Left ventricle myocardium superior (tissue), 1 donor: ENCODE data around the gene ACTR10. TPM values are rescaled to one million over a fixed set of nuclear protein-coding genes. Genes with fewer than 3 reads are reported as not detected.

Experiments used
- ATAC-seq: fragments of 200-7000 bp; cut with Tn5 transposase; one replicate; pipeline ENCODE4 v1.9.1; 2020; ENCODE audit warnings: mild to moderate bottlenecking, moderate library complexity
- DNase-seq: peaks from one replicate; pipeline ENCODE4 v3.0.0-alpha.2; 2020
- intact Hi-C: fragments of 100-400 bp; cut with micrococcal nuclease; formaldehyde crosslinking; loops from one replicate; pipeline ENCODE4 v1.11.0; 2022
- long read RNA-seq: library from polyadenylated mRNA; unstranded; transcript quantifications from one replicate; pipeline ENCODE4 v2.0.0, GENCODE V29; 2021
- total RNA-seq: library from RNA; stranded (reverse); fragmentation: NEBNext Ultra II Directional; extraction: Animal tissue kit (Norgen Biotek cat#: 25700); gene quantifications from one replicate; pipeline ENCODE4 v1.2.1, GENCODE V29; 2021
- donor health status: DM: no; HTN: yes; CAD: no; lungs with severe emphysema.

Gene ACTR10
- total RNA-seq: 77.2 TPM
- long read RNA-seq, transcript ACTR10-201 (13 exons, 2,419 nt): major isoform, 190 of 202 reads
- long read RNA-seq, partial matches to known transcripts: 3 of 202 reads
- long read RNA-seq, other reads (novel, unspliced or antisense): 8 of 202 reads

DNA sequence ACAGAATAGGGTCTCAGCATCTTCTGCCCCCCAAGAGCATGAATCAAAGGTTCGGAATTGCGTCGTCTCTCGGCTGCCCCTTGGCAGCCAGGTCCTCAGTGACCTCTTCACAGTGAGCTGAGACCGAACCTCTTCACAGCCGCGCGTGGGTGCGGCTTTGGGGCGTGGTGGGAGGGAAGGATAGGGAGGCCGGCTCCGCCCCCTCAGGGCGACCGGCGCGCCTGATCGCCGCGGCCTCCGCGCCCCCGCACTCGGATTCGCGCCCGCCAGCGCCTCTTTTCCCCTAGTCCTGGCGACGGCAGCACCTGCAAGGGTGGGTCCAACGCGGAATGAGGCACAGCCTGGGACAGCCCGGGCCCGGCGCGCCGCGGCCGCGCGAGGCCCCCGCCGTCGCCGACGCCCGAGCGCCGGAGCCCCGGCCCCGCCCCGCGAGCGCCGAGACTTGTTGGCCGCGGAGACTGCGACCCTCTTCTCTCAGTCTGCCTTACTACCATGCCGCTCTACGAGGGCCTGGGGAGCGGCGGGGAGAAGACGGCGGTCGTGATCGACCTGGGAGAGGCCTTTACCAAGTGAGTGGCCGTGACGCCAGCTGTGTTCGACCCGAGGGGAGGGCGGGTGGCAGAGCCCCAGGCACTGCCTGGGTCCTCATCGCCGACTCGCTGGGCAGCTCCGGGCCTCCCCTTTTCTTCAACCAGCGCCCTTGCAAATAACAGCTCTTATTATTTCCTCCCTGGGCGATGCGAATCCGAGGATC lies at the start of gene ACTR10:
TSS of gene ACTR10 (plus strand) at position 424 of the 754 bp plus-strand sequence. CDS start at position 493, 69 bp downstream.
- DNase-seq (peak; percentile 93), ATAC-seq (peak; percentile 99)
- intact Hi-C loops: no loop called here

- intact Hi-C loops: no loop called here
- no peak for ATAC-seq
- DNase-seq: no peak
These were observed 49.6 kb upstream of the ACTR10 start for GRCh38 chr14:58150243-58150805.

GRCh38 chr14:58151133-58152013 lies 48.6 kb upstream of the ACTR10 start:
- no peak for DNase-seq
- intact Hi-C loops: no loop called here
- peak; percentile 65 for ATAC-seq

DNA sequence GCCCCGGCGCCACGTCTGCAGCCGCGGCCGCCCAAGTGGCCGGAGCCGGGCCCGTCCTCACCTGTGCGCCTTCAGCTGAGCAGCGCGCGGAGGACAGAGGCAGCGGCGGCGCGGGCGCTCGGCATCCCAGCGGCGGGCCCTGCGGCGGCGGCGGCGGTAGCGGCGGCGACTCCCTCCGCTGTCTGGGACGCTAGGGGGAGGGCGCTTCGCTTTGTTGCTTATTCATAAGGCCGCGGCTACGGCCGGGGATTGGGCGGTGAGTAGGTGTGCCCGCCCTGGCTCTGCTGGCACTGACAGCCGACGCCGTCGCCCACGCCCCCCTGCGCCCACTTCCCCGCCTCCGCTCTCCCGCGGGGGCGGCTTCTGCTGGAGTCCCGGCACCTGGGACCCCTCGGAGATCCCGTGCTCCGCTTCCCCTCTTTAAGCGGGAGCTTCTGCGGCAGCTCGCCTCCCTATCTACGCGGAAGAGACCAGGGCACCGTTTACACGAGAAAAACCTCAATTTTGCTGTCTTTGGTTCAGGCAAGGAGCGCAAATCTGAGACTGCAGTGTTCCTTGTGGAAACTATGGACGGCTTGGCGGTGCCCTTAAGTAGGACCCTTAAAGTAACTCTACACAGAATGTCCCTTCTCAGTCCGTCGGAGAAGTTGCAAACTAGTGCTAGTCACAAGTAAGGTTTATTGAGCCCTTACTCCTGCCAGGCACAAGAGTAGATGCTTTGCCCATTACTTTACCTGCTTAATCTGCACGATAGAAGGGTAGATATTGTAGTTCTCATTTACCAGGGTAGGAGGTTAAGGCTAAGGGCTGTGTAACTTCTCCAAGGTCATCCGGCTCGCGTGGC lies 47.7 kb upstream of the ACTR10 start, which contains the start of gene ARMH4:
TSS of gene ARMH4 (minus strand) at position 200 of the 844 bp plus-strand sequence. CDS start 12,855 bp downstream, outside the sequence.
- DNase-seq (peak; percentile 92), ATAC-seq (peak; percentile 100)
- intact Hi-C loops: no loop called here

GRCh38 chr14:58160561-58160960 lies 39.4 kb upstream of the ACTR10 start:
- intact Hi-C loops: no loop called here
- ATAC-seq (no peak), DNase-seq (no peak)

- peak; percentile 90 for DNase-seq
- intact Hi-C loops: loop anchor here (2.0 kb wide), 1 partner anchor 57 kb away; no protein-coding TSS in a partner anchor
- ATAC-seq: peak; percentile 78
These were observed 33.7 kb upstream of the ACTR10 start for GRCh38 chr14:58166005-58166983.

DNA sequence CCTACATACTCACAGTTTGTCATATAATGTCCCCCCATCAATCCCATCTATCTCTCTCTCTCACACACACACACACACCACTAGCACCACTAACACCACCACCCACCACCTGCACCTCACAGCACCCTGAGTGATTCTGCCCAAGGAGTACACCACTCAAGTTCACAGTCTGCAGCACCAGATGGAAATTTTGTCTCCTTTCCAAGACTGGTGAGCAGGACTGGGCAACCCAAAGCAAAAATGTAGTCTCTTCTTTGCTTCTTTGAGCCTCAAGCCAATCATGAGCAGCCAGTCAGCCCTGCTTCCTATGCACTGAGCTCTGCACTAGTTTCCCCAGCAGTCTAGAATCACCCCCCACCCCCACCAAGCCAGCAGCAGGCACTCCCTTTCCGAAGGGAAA lies 32.9 kb upstream of the ACTR10 start:
- ATAC-seq: no peak
- intact Hi-C loops: loop anchor here (2.0 kb wide), 1 partner anchor 58 kb away; no protein-coding TSS in a partner anchor
- no peak for DNase-seq

DNA sequence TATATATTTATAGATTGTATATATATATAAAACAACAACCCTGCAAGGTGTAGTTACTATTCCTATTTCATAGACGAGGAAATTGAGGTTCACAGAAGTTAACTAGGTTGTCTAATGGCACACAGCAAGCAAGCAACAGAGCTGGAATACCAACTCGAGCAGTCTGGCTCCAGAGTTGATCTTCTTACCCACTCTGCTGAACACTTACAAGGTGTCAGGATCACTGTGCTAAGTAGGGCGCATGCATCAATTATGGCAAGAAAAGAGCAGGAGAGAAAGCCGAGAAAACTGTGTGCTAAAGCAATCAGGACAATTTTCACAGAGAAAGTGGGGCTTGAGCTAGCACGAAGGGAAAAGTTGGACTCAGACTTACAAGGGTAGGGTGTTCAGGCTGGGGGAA lies 32.1 kb upstream of the ACTR10 start:
- DNase-seq (no peak), ATAC-seq (no peak)
- intact Hi-C loops: loop anchor here (2.0 kb wide), 1 partner anchor 59 kb away; no protein-coding TSS in a partner anchor

- intact Hi-C loops: no loop called here
- peak; percentile 78 for ATAC-seq
- peak; percentile 69 for DNase-seq
These were observed 28.9 kb upstream of the ACTR10 start for GRCh38 chr14:58171090-58171489.

- no peak for ATAC-seq
These were observed 22.8 kb upstream of the ACTR10 start for GRCh38 chr14:58177125-58177524.

GRCh38 chr14:58189176-58189575 lies 10.8 kb upstream of the ACTR10 start:
- DNase-seq: no peak

More at GRCh38 chr14:58177125-58177524, 22.8 kb upstream of the ACTR10 start:
- intact Hi-C loops: no loop called here
- no peak for DNase-seq

DNA sequence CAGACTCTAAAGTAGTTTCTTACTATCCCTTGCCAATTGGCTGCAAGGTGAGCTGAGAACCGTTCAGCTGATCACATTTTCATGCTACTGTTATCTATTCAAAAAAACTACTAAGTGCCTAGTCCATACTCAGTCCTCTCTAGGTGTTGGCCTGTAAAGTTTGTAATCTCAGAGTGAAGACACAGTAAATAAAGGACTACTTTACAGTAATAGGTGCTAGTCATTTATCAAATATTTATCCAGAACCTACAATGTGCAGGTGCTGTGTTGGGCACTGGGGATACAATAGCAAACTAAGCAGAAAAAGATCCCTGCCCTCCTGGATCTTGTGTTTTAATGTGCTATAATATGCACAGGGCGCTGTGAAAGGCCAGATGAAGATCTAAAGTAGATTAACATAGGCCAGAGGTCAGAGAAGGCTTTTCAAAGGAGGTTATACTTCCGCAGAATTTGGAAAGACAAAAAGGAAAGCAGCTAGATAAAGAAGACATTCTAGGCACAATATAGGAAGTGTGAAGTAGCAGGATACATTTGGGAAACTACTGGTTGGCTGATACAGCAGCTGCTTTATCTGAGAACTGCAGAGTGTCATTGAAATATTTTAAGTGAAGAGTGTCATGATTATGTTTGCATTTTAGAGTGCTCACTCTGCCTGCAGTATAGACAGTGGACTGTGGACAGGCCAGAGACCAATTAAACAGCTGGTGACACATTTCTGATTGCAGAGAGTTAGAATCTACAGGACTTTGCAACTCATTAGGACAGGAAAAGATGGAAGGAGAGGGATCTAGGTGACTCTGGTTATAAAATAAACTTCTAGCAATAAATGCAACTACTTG lies 8.0 kb upstream of the ACTR10 start:
- ATAC-seq: no peak
- intact Hi-C loops: no loop called here
- DNase-seq: no peak

More at GRCh38 chr14:58189176-58189575, 10.8 kb upstream of the ACTR10 start:
- intact Hi-C loops: no loop called here
- no peak for ATAC-seq

- DNase-seq (no peak), ATAC-seq (no peak)
- intact Hi-C loops: no loop called here
These were observed 6.4 kb upstream of the ACTR10 start for GRCh38 chr14:58193542-58193941.

DNA sequence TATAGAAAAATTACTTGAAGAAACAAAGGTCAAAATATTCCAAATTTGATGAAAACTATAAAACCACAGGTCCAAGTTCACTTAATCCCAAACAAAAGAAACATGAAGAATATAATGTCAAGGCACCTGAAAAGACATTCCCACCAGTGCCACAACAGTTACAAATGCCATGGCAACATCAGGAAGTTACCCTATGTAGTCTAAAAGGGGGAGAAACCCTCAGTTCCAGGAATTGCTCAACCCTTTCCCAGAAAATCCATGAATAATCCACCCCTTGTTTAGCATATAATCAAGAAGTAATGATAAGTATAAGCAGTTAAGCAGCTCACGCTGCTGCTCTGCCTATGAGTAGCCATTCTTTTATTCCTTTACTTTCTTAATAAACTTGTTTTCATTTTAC lies 3.8 kb upstream of the ACTR10 start:
- DNase-seq: no peak
- no peak for ATAC-seq
- intact Hi-C loops: no loop called here

GRCh38 chr14:58198086-58198485 lies 1.9 kb upstream of the ACTR10 start:
- DNase-seq (no peak), ATAC-seq (no peak)
- intact Hi-C loops: no loop called here

DNA sequence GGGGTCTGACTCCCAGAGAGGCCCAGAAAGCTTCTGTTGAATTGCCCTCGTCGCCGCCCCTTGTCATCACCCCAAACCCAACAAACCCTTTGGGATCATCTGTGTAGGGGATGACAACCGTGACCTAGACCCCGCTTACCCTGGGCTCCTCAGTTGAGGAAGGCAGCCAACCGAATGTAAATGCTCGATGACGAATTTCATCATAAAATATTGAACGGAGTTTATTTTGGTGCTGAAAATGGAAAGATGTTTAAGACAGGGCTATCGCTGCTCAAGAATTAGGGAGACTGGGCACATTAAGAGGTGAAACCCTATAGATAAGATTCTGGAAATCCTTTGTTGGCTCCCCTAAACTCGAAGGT lies 512 bp downstream of the ACTR10 start:
- intact Hi-C loops: no loop called here
- peak; percentile 11 for ATAC-seq
- DNase-seq: no peak

DNA sequence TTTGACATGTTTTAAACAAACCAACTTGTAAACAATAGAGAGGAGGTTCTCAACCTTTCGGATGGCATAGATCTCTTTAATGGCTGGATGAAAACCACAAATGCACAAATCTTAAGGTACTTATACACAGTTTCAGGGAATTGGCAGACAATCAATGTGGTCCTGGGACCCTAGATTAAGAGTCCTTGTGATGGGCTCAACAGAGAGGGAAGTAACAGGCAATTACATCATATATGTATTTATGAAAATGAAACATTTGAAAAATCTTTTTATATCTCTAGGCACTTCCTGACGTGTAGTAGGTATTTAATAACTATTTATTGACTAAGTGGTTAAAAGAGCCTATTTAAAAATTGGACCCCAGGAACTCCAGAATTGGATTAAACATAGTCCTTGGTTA lies 897 bp downstream of the ACTR10 start:
- no peak for ATAC-seq
- DNase-seq: no peak
- intact Hi-C loops: no loop called here
